SH-SY5Y (cell line): ENCODE results near the gene MYL10.

Experiments
- GATA2 ChIP-seq: IDR thresholded peaks from 2 replicates; pipeline ENCODE4 v1.6.1; 2011; ENCODE audit warnings: mild to moderate bottlenecking, low read depth, low read length
- GATA3 ChIP-seq: IDR thresholded peaks from 2 replicates; pipeline ENCODE4 v1.6.1; 2011; ENCODE audit warnings: low read depth, mild to moderate bottlenecking, low read length, moderate library complexity

DNA sequence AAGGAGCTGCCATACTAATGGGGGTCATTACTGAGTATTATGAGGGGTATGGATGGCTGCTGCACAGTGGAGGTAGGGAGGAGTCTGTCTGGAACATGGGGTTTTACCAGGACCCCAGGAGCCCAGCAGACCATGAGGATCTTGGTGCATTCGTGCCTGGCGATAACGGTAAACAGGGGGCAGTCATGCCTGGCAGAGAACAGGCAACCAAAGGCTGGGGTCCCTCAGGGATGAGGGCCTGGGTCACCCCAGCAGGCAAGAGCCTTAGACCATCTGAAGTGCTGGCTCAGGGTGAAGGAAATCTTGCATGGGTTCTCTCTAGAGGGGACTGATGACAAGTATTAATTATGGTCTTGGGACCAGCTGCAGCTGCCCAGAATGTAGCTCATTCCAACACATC lies 46.1 kb downstream of the MYL10 start:
- TF ChIP-seq GATA2 (no peak), GATA3 (no peak)
